ENCODE results near the gene TBCEL.

DNA sequence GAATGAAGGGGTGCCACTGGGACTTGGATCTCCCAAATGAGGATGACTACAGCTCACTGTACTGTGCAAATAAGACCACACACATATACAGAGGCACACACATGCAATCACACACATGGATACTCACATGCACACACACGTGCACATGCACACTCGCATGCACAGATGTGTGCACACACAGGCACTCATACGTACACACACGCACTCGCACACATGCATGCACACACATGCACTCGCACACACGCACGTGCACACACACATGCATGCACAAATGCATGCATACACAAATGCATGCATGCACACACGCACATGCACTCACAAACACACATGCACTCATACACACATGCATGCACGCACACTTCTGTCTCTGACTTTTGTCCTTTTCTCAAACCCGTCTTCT, 113.1 kb downstream of the TBCEL start:
- no peak for TF ChIP-seq SUZ12 (IDR thresholded peaks at IDR 0.05; ENCODE audit: extremely low read depth, insufficient read depth, insufficient read length)
- TF ChIP-seq ZNF274 (IDR thresholded peaks at IDR 0.05; ENCODE audit: low read depth, low read length): no peak
- no peak for TF ChIP-seq YY1 (IDR thresholded peaks at IDR 0.05; ENCODE audit: insufficient read depth, insufficient read length)
